HG02610 (cell line): ENCODE data around the gene XRCC5.

Experiments
- ATAC-seq: cut with Tn5 transposase; IDR thresholded peaks from one replicate; pipeline ENCODE4 v1.9.1; 2021; ENCODE audit warnings: mild to moderate bottlenecking, moderate library complexity; ENCODE audit not compliant: unreplicated experiment

Gene XRCC5

DNA sequence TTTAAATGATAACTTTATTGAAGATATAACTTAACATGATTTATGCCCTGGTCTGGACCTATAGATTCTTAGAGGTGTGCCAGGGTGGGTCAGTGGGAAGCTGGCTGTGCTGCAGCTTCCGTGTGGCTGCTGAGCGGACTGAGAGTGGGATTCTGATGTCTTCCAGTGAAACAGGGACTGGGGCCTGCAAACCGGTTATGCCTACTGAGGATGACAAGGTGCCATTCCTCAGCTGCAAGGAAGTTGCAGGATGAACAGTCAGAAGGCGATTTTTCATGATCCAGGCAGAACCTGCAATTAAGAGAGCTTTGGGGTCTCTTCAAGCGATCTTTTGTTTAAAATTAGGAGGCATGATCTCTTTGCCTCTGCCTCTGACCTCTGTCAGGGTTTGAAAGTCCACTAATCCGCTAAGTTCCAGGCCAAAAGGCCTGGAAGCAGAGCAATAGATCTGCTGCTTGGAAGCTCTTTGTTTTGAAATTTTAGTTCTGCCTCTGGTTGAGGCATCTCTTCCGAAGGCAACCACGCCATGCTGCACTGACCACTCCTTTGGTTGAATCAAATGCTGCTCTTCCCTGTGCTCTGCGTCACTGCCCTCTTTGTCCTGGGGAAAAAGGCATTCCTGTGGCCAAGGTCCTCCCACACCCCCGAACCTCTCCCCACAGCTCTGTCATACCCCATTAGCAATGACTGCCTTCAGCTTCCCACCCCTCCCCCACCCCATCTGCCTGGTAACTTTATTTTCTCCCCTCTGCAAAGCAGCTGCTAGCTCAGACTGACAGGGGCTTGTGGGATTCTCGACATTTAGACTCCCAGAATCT is 25.5 kb upstream of the XRCC5 start:
- no peak for ATAC-seq

DNA sequence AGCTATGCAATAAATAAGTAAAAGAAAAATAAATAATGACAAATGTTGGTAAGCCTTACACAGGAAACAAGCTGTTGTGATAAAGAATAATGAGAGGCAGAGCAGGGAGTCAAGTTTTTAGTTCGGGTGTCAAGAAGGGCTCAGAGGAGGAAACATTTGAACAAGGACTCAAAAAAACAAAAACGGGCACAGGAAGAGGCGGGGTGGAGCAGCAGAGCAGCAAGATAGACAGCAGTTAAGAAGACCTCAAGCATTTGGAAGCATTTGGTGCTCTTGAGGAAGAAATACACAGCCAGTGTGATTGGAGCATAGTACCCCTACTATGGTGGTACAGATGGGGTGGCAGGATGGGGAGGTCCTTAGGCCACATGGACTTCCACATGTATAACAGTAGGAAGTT is 24.6 kb upstream of the XRCC5 start:
- ATAC-seq = no peak

DNA sequence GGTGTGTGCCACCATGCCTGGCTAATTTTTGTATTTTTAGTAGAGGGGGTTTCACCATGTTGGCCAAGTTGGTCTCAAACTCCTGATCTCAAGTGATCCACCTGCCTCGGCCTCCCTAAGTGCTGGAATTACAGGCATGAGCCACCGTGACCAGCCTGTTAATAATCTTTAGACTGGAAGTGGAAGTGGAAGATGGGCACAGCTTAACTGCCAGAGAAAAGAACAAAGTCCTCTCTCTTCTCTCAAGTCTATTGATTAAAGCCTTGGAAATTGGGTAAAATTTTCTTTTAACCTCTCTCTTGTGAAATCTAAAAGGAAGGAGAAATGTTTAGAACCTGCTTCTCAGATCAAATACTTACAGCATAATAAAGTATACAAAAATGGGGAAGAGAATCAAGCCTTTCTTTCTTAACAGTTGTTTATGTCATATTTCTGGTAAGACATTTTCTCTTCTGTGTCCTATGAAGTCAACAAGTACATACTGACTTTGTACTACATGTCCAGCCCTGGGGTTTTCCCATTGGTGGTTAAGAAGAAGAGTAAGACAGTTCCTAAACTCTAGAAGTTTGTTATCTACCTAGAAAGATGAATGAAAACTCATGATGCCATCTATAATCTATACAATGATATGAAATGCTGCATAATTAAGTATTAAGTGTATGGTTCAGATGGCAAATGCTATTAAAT is 22.8 kb upstream of the XRCC5 start:
- no peak for ATAC-seq

DNA sequence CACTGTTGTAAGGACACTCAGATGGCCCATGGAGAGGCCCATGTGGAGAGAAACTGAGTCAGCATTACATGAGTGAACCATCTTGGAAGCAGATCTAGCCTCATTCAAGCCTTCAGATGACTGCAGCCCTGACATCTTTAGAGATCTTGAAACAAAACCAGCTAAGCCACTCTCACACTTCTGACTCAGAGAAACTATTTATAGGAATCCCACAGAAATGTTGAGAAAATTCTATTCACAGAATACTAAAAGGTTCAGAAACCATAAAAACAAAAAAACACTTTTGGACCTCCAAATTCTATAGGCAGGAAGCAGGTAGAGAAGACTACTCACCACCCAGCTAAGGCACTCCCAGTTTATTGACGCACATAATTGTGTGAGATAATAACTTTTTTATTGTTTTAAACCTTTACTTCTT is 18.8 kb upstream of the XRCC5 start:
- peak; percentile 74 for ATAC-seq

DNA sequence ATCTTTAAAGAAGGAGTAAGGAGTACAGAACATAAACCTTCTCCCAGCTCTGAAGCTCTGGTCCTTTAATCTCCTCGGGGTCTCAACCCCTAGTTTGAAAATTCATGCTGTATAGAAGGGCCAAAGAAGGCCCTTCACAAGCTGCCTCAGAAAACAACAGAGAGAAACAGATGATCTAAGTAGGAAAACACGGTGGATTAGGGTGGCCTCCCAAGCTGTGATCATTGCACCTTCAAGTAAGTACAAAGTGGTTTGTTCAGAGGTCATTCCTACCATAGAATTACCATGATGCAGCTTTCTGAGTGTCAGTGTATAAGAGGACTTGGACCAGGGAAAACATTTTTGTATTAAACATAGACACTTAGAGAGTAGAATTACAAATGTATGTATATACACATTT is 16.5 kb upstream of the XRCC5 start:
- ATAC-seq = no peak

DNA sequence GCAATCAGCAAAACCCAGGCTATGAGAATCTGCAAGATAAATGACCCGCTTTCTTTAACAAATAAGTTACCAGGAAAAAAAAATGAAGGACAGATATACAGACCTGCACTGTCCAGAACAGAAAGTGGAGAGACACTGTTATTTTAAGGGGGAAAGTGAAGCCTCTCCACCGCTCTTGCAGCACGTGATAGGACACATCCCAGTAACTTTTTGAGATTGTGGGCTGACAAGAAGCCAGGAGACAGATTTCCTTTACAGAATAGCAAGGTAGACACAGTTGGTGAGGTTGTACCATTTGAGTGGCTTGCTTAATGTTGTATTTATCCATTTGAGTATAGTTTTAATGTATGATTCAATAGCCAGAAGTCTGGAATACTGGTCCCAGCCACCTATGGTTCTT is 14.4 kb upstream of the XRCC5 start:
- no peak for ATAC-seq

DNA sequence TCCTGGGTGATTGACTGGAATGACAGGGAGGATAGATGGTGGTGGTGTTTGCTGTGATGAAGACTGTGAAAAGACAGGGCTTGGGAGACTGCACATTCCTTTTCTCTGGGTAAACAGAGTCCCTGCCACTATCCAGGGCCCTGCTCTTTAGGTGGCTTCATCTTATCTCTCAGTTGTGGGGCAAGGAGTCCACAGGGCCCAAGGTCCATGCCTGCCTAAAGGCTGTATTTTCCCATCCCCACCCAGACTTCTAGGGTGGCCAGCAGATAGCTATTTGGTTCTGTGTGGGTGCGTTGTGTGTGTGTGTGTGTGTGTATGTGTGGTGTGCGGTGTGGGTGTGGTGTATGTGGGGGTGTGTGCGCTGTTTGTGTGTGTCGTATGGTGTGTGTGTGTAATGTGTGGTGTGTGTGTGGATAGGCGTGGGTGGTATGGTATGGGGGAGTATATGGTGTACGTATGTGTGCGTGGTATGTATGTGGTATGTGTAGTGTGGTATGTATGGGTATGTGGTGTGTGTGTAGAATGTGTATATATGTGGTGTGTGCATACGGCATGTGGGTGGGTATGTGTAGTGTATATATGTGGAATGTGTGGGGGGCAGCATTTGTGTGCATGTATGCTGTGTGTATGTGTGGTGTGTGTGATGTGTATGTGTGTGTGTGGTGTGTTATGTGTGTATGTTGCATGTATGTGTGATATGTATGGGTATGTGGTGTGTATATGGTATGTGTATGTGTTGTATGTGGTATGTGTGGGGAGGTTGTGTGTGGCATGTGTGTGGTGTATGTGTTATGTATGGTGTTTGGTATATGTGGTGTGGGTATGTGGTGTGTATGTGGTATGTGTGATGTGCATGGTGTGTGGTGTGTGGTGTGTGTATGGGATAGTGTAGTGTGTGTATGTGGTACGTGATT is 10.5 kb upstream of the XRCC5 start:
- ATAC-seq = no peak

DNA sequence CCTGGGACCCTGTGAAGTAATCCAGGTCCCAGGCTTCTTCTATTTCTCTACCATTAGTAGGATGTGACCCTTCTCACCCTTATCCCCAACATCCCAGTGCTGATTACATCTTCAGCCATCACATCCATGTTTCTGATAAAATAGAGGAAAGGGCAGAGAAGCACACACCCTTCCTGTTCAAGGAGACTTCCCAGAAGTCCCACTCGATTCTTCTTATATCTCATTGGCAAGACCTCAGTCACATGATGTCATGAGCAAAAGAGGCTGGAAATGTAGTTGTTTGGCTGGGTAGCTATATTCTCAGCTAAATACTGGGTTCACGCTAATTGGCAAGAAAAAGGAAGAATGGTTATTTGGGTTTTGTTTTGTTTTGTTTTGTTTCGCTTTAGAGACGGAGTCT is 8.0 kb upstream of the XRCC5 start:
- ATAC-seq = no peak

DNA sequence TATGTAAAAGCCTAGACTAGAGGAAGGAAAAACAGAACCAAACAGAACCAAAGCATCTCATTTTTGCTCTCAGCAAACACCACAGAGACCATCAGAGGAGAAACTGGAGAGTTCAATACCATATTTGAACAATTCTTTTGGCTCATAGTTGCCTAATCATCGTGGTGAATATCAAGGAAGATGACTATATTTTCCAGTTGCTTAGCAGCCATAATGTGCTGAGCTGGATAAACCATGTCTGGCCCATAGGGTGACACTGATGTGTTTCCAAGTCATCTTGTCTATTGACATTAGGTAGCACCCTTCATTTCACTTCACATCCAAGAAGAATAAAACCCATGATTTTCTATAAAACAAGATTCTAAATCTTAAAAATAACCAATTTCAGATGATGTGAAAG is 5.9 kb upstream of the XRCC5 start:
- no peak for ATAC-seq

DNA sequence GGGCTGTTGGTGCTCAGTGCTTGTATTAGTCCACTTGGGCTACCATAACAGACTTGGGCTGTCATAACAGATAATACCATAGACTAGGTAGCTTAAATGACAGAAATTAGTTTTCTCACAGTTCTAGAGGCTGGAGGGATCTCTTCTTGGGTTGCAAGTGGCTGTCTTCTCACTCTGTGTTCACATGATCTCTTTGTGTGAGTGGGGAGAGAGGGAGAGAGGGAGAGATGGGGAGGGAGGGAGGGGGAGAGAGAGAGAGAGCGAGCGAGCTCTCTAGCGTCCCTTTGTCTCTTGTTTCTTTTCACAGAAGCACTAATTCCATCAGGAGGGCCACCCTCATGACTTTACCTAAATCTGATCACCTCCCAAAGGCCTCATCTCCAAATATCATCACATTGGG is 4.5 kb upstream of the XRCC5 start:
- no peak for ATAC-seq

DNA sequence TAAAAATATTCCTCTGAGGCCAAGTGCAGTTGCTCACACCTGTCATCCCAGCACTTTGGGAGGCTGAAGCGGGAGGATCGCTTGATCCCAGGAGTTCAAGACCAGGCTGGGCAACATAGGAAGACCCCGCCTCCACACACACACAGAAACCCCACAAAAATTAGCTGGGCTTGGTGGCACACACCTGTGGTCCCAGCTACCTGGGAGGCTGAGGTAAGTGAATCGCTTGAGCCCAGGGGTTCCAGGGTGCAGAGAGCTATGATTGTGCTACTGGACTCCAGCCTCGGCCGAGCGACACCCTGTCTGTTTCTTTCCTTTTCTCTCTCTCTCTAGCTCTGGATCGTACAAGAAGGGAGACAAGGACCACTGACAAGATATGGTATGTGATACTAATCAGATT is 1.8 kb upstream of the XRCC5 start:
- ATAC-seq = no peak

DNA sequence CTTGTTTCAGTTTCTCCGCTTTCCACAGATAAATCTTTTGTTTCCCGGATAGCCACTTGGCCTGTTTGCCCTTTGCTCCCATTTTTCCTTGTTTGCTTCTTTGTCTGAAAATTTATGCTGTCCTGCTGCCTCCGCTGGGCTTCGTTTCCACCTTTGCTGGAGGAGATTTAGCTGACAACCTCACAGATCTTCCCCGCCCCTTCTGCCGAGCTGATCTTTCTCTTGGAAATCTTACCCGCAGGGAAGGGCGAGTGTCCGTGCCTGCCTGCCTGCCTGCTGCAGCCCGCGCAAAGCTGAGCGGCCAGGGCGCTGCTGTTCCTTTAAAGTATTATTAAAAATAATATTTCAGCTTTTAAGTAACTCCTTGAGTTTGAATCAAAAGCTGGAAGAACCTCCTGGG is 1.4 kb upstream of the XRCC5 start:
- ATAC-seq = no peak

DNA sequence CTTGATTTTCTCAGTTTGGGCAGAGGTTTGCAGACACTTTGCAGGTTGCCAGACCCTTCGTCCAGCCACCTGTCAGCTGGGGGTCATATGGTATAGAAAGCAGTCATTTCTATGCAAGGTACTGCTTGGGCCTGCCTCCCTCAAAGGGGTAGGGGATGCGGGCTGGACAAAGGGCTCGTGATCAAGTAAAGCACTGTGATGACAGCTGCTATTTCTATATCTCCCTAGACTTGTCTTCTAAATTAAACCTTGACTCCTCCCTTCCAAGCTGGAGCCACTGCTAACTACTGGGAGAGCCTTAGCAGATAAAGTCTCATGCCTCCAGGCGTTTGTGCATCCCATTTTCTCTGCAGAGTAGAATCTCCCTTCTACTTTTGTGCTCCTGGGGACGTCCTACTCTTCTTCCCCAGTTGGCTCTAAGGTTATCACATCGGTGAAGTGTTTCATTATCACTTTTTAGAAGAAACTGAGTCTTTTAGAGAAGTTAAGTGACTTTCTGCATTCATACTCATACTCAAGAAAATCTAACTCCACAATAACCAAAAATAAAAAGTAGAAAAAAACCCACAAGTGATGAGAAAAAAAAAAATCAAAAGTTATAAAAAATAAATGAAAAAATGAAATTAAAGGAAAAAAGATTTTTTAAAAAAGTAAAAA is 710 bp upstream of the XRCC5 start:
- no peak for ATAC-seq

DNA sequence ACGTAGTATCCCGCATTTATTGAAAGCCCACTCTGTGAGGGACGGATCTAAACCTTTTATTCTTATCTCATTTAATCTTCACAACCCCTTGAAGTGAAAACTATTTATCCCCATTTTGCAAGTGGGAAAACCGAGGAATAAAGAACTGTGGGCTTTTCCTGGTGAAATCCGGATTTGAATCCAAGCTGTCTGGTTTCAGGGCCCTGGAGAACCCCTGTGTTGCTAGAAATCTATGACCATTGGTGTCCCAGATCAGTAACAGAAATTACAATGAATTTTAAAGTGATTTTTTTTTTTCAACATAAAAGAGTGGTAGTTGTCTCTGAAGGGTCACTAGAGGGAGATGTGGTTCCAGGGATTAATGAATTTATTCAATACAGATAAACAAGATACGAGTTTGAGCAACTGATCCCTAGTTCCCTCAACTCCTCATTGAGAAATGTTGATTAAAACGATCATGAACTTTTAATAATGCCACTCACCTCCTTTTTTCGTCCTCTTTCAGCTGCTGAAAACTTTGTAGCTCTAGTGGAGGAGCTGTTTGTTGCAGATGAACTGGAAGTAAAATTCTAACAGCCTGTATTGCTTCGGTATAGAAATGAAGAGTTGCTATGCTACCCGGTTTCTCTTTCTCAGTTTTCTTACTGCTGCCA is 940 bp downstream of the XRCC5 start:
- no peak for ATAC-seq

DNA sequence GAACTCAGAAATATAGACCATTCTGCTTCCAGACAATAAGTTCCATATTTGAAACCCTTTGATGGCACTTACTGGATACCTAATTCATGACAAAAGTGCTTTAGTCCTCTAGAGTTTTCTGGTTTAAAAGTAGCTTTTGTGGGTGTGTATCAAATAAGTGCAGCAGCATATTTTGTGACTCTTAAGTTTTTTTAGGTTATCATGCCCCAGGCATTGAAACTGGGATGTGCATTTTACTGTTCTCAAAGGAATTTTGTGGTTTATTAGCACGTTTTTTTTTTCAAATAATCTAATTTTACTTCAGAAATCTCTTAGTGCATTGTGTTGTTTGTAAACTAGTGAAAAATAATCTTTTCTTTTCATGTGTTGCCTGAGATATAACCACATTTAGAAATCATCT is 1.5 kb downstream of the XRCC5 start:
- ATAC-seq = no peak

DNA sequence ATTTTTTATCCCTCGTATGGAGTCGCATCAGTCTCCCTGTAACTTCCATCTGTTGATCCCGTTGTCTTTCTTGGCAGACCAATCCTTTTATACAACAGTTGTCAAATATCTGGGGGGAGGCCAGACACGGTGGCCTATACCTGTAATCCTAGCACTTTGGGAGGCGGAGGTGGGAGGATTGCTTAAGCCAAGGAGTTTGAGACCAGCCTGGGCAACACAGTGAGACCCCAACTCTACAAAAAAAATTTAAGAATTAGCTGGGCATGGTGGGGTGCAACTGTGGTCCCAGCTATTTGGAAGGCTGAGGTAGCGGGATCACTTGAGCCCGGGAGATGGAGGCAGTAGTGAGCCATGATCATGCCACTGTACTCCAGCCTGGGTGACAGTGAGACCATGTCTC is 2.0 kb downstream of the XRCC5 start:
- ATAC-seq = no peak

DNA sequence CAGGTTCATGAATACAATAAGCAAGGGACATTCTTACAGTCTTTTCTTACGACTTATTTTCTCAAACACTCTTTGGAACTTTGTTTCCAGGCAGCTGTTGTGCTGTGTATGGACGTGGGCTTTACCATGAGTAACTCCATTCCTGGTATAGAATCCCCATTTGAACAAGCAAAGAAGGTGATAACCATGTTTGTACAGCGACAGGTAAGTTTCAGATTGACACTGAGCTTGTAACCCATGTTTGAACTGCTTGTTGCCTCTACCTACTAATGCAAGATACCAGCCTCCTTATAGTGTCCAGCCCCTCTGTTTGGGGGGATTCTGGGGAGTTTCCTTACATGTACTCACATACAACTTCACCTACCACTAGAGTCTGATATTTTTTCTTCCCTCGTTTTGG is 3.8 kb downstream of the XRCC5 start:
- ATAC-seq = peak; percentile 20

DNA sequence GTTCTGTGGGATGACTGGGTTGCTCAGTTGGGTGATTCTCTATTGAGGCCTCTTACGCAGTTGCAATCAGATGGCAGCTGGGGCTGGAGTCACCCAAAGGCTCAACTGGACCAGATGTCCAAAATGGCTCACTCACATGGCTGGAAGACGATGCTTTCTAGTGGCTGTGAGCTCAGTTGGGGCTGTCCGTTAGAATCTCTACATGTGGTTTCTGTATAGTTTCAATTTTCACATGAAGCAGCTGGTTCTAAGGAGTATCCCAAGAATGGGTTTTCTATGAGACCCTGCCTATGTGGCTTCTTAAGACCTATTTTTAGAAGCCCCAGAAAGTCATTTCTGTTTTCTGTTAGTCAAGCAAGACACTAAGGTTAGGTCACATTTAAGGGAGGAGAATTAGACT is 4.4 kb downstream of the XRCC5 start:
- ATAC-seq = peak; percentile 75

DNA sequence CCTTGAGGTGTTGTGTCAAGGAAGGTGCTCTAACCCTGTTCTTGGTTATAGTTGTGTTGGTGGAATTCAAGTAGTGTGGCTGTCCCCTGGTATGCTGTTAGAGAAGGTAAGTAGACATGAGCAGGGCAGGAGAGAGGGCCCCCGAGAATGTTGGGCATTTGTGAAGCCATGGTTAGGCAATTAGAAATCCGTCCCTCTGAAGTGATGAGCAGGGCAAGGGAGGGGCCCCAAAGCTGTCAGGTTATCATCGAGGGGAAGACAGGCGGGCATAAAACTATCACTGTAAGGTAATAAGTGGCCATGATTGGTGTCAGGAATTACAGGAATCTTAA is 5.2 kb downstream of the XRCC5 start:
- no peak for ATAC-seq

DNA sequence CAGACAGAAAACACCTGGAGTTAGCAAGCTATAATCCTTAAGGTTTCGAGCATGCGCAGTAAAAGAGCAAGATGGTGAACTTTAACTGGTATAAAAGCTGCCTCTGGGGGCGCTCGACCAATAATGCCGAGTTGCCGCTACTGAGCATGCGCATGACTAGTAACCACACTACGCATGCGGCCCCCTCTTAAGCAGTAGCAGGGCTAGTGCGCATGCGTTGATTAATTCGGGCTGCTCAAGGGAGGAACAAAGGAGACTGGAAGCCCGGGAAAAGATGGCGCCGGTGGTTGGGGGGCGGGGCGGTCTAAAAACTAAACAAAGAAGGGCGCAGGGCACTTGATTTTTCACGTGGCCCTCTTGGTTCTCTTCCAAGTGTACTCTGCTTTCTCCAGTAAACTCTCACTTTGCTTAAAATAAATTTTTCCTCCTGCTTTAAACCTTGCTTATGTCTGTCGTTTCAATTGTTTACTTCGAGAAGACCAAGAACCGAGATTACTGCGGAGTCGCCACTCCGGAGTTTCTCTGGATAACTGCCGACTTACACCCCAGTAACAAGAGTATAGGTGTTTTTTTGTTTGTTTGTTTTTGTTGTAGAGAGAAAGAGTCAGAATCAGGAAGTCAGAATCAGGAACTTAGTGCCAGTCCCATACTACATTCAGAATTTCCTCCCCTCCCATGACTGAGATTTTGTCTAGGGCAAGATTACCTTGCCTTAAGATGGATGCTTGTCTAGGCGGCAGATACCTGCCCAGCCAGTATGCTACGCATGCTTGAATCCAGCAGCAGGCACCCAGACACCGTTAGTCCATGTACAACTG is 5.8 kb downstream of the XRCC5 start:
- peak; percentile 37 for ATAC-seq
